ENCODE data around the gene ATG4D. TPM values are rescaled to one million over a fixed set of nuclear protein-coding genes. Genes with fewer than 3 reads are reported as not detected.
A peak's percentile ranks its signal among the peaks of the same experiment; 100 is the strongest.

ATG4D gene
- total RNA-seq, 1 experiment from 2014 or later: 59.4 TPM

DNA sequence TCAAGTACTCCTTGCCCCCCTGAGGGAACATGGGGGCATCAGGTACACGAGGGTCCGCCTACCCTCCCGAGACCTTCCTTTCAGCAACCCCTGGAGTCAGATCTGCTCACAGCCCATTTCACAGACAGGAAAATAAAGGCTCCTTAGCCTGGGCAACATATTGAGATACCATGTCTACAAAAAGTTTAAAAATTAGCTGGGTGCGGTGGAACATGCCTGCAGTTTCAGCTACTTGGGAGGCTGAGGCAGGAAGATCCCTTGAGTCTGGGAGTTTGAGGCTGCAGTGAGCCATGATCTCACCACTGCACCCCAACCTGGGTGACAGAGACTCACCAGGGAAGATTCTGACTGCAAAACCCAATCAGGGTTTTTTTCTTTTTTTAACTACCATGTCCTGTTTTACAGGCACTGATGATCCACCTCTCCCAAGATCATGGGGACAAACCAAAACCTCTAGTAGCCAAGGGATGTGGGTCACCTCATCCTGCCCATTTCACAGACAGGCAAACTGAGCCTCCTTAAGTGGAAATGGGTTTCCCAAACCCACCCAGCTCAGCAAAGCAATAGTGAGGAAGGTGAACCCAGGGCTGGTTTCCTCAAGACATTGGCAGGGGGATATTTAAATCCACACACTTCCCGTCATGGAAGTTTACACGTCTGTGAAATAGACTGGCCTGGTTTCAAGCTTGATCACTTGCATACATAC is 31.5 kb downstream of the ATG4D start:
- TF ChIP-seq GTF2I (CRISPR knock-in tag; conservative IDR thresholded peaks at IDR 0.05): no peak
- peak; percentile 56; the same call in 1 of the 2 replicates for TF ChIP-seq ZNF121 (CRISPR knock-in tag; IDR thresholded peaks at IDR 0.05)
- POLR2A ChIA-PET: interaction anchor here (0.7 kb wide), 1 partner anchor 127 kb away, joined by 3 read pairs; no protein-coding TSS in a partner anchor
- CTCF ChIA-PET: interaction anchor here (1.0 kb wide), 1 partner anchor 69 kb away, joined by 6 read pairs; no protein-coding TSS in a partner anchor

DNA sequence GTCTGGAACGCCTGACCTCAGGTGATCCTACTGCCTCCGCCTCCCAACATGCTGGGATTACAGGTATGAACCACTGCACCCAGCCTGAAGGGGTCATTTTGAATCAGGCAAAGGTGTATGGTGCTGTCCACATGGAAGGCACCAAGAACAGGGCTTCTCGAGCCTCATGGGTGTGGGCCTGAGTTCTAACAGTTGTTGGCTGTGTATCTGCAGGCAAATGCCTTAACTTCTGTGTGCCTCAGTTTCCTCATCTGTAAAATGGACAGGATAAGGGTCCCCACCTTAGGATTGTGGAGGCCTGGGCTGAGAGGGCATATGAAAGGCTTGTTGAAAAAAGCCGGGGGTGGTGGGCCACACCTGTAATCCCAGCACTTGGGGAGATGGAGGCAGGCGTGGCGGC is 34.2 kb downstream of the ATG4D start:
- Mint-ChIP-seq H3K9me3 (no peaks in the 10 kb centered on the region), H3K36me3 (peaks cover 48% of the 10 kb centered on the region), H3K27ac (no peak overlapping the region), H3K4me3 (no peak overlapping the region), H3K4me1 (0 out of 2 replicates have a peak, but pooled peaks cover 2% of the 10 kb centered on the region), H3K27me3 (ENCODE audit: low read depth) (no peaks in the 10 kb centered on the region)
- CTCF ChIA-PET: interaction anchor here (0.7 kb wide), 1 partner anchor 73 kb away, joined by 3 read pairs; no protein-coding TSS in a partner anchor
- DNase-seq (ENCODE audit: low spot score) (no peak), ATAC-seq (no peak)
- TF ChIP-seq ZNF263 (CRISPR knock-in tag; IDR thresholded peaks at IDR 0.05; ENCODE audit: low read depth) (no peak), KAT7 (CRISPR knock-in tag; IDR thresholded peaks at IDR 0.05; ENCODE audit: borderline replicate concordance) (no peak), NFATC4 (CRISPR knock-in tag; IDR thresholded peaks at IDR 0.05) (no peak), GABPB1 (CRISPR knock-in tag; IDR thresholded peaks at IDR 0.05) (no peak), RELA (CRISPR knock-in tag; IDR thresholded peaks at IDR 0.05; ENCODE audit: borderline replicate concordance) (no peak), FOXP1 (CRISPR knock-in tag; IDR thresholded peaks at IDR 0.05; ENCODE audit: borderline replicate concordance) (no peak), ZNF138 (CRISPR knock-in tag; conservative IDR thresholded peaks at IDR 0.05) (no peak)
- POLR2A ChIA-PET: no interaction called here

More for the DNA sequence above, 31.5 kb downstream of the ATG4D start:
- peaks cover 3% of the 10 kb centered on the region; the same call in 1 of the 2 replicates for H3K4me1 Mint-ChIP-seq
- no peaks in the 10 kb centered on the region for H3K9me3 Mint-ChIP-seq
- ATAC-seq: no peak
- H3K27ac Mint-ChIP-seq: no peak overlapping the region
- H3K27me3 Mint-ChIP-seq (ENCODE audit: low read depth): no peaks in the 10 kb centered on the region
- H3K36me3 Mint-ChIP-seq: peaks cover 37% of the 10 kb centered on the region
- no peak overlapping the region for H3K4me3 Mint-ChIP-seq
- DNase-seq (ENCODE audit: low spot score): no peak

DNA sequence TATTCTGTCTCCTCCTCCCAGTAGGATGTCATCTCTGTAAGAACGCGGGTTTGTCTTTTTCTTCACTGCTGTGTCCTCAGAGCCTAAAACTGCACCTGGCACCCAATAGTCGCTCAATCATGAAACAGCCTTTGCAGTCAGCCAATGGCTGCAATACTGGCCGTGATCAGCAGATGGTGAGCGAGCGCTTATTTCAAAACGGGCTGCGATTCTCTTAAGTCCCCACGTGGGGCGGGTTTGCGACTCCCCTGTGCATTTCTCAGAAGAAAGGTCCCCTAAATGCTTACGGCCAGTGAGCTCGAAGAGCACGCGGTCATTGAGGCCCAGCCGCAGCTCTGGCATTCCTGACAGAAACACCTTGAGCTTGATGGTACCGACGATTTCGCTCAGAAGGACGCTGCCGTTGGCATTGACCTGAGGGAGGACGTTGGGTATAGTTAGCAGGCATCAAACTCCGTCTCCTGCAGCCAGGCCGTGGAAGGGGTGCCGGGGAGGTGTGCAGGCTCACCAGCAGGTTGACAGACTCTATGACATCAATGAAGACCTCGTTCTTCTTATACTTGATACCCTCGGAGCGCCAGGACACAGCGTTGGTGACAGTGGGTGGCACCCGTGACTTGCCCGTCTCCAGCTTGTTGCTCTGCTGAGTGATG is 37.4 kb downstream of the ATG4D start:
- Mint-ChIP-seq H3K36me3 (peaks cover 51% of the 10 kb centered on the region), H3K4me3 (no peak overlapping the region), H3K27ac (peak overlapping the region; percentile 84), H3K4me1 (peaks cover 5% of the 10 kb centered on the region), H3K9me3 (no peaks in the 10 kb centered on the region), H3K27me3 (ENCODE audit: low read depth) (no peaks in the 10 kb centered on the region)
- POLR2A ChIA-PET: interaction anchor here (0.9 to 1.1 kb wide), 2 partner anchors 21 to 64 kb away, joined by 3 to 7 read pairs; no protein-coding TSS in a partner anchor
- CTCF ChIA-PET: interaction anchor here (0.6 to 4.5 kb wide), 57 partner anchors 9 to 255 kb away, joined by 3 to 276 read pairs (median 5); partner anchors contain the start of genes DNM2, KRI1, QTRT1 and SLC44A2
- peak; percentile 94 for DNase-seq (ENCODE audit: low spot score)
- peak; percentile 91 for ATAC-seq
- TF ChIP-seq EMX1 (CRISPR knock-in tag; IDR thresholded peaks at IDR 0.05): no peak
- TF ChIP-seq, protein P1, sequence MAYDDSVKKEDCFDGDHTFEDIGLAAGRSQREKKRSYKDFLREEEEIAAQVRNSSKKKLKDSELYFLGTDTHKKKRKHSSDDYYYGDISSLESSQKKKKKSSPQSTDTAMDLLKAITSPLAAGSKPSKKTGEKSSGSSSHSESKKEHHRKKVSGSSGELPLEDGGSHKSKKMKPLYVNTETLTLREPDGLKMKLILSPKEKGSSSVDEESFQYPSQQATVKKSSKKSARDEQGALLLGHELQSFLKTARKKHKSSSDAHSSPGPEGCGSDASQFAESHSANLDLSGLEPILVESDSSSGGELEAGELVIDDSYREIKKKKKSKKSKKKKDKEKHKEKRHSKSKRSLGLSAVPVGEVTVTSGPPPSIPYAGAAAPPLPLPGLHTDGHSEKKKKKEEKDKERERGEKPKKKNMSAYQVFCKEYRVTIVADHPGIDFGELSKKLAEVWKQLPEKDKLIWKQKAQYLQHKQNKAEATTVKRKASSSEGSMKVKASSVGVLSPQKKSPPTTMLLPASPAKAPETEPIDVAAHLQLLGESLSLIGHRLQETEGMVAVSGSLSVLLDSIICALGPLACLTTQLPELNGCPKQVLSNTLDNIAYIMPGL (CRISPR knock-in tag; IDR thresholded peaks at IDR 0.05): peak; percentile 79
- TF ChIP-seq TP53 (CRISPR knock-in tag; IDR thresholded peaks at IDR 0.05): no peak
- 0 out of 2 replicates have a peak, but pooled peaks have one; percentile 9 for TF ChIP-seq GABPB1 (CRISPR knock-in tag; IDR thresholded peaks at IDR 0.05)
- TF ChIP-seq, protein P2, sequence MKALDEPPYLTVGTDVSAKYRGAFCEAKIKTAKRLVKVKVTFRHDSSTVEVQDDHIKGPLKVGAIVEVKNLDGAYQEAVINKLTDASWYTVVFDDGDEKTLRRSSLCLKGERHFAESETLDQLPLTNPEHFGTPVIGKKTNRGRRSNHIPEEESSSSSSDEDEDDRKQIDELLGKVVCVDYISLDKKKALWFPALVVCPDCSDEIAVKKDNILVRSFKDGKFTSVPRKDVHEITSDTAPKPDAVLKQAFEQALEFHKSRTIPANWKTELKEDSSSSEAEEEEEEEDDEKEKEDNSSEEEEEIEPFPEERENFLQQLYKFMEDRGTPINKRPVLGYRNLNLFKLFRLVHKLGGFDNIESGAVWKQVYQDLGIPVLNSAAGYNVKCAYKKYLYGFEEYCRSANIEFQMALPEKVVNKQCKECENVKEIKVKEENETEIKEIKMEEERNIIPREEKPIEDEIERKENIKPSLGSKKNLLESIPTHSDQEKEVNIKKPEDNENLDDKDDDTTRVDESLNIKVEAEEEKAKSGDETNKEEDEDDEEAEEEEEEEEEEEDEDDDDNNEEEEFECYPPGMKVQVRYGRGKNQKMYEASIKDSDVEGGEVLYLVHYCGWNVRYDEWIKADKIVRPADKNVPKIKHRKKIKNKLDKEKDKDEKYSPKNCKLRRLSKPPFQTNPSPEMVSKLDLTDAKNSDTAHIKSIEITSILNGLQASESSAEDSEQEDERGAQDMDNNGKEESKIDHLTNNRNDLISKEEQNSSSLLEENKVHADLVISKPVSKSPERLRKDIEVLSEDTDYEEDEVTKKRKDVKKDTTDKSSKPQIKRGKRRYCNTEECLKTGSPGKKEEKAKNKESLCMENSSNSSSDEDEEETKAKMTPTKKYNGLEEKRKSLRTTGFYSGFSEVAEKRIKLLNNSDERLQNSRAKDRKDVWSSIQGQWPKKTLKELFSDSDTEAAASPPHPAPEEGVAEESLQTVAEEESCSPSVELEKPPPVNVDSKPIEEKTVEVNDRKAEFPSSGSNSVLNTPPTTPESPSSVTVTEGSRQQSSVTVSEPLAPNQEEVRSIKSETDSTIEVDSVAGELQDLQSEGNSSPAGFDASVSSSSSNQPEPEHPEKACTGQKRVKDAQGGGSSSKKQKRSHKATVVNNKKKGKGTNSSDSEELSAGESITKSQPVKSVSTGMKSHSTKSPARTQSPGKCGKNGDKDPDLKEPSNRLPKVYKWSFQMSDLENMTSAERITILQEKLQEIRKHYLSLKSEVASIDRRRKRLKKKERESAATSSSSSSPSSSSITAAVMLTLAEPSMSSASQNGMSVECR (CRISPR knock-in tag; IDR thresholded peaks at IDR 0.05; ENCODE audit: borderline replicate concordance): no peak
- TF ChIP-seq, protein P3, sequence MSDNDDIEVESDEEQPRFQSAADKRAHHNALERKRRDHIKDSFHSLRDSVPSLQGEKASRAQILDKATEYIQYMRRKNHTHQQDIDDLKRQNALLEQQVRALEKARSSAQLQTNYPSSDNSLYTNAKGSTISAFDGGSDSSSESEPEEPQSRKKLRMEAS (CRISPR knock-in tag; IDR thresholded peaks at IDR 0.05): peak; percentile 91
- TF ChIP-seq, protein P4, sequence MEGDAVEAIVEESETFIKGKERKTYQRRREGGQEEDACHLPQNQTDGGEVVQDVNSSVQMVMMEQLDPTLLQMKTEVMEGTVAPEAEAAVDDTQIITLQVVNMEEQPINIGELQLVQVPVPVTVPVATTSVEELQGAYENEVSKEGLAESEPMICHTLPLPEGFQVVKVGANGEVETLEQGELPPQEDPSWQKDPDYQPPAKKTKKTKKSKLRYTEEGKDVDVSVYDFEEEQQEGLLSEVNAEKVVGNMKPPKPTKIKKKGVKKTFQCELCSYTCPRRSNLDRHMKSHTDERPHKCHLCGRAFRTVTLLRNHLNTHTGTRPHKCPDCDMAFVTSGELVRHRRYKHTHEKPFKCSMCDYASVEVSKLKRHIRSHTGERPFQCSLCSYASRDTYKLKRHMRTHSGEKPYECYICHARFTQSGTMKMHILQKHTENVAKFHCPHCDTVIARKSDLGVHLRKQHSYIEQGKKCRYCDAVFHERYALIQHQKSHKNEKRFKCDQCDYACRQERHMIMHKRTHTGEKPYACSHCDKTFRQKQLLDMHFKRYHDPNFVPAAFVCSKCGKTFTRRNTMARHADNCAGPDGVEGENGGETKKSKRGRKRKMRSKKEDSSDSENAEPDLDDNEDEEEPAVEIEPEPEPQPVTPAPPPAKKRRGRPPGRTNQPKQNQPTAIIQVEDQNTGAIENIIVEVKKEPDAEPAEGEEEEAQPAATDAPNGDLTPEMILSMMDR (IDR thresholded peaks at IDR 0.05): peak; percentile 96
- no peak for TF ChIP-seq FOXK1 (CRISPR knock-in tag; IDR thresholded peaks at IDR 0.05)
- TF ChIP-seq, protein P5, sequence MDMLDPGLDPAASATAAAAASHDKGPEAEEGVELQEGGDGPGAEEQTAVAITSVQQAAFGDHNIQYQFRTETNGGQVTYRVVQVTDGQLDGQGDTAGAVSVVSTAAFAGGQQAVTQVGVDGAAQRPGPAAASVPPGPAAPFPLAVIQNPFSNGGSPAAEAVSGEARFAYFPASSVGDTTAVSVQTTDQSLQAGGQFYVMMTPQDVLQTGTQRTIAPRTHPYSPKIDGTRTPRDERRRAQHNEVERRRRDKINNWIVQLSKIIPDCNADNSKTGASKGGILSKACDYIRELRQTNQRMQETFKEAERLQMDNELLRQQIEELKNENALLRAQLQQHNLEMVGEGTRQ (CRISPR knock-in tag; IDR thresholded peaks at IDR 0.05): peak; percentile 66
- TF ChIP-seq ZNF121 (CRISPR knock-in tag; IDR thresholded peaks at IDR 0.05): no peak
- TF ChIP-seq, protein P6, sequence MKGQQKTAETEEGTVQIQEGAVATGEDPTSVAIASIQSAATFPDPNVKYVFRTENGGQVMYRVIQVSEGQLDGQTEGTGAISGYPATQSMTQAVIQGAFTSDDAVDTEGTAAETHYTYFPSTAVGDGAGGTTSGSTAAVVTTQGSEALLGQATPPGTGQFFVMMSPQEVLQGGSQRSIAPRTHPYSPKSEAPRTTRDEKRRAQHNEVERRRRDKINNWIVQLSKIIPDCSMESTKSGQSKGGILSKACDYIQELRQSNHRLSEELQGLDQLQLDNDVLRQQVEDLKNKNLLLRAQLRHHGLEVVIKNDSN (CRISPR knock-in tag; IDR thresholded peaks at IDR 0.05): peak; percentile 62; the same call in 1 of the 2 replicates
